Left renal pelvis (tissue), 4 donors: Measurements from ENCODE around the gene ZNF282. TPM values are rescaled to one million over a fixed set of nuclear protein-coding genes. Genes with fewer than 3 reads are reported as not detected.
"Not testable (repeated sequence)": the region's sequence is repeated elsewhere in the genome, so short reads cannot be mapped to it uniquely, and the experiment has no call there.

Source experiments
- DNase-seq, 4 donors: peaks; one replicate each; pipeline ENCODE4 v3.0.0-alpha.2; 2013; ENCODE audit warnings: low read depth in 4 of 4, low spot score in 3 of 4
- polyA plus RNA-seq, 4 donors: library from polyadenylated mRNA; unstranded; fragments of 120-200 nt; gene quantifications; one replicate each; pipeline ENCODE4 v1.2.1, GENCODE V29; 2013; ENCODE audit not compliant: insufficient read length in 4 of 4

Gene ZNF282
- polyA plus RNA-seq, 4 donors = 24.2 to 31.5 (median 26.6) TPM

- no peak for DNase-seq
Observed at GRCh38 chr7:149252378-149252777, 57.0 kb downstream of the ZNF282 start.

- no peak for DNase-seq
Observed at GRCh38 chr7:149253665-149254064, 58.3 kb downstream of the ZNF282 start.

DNA sequence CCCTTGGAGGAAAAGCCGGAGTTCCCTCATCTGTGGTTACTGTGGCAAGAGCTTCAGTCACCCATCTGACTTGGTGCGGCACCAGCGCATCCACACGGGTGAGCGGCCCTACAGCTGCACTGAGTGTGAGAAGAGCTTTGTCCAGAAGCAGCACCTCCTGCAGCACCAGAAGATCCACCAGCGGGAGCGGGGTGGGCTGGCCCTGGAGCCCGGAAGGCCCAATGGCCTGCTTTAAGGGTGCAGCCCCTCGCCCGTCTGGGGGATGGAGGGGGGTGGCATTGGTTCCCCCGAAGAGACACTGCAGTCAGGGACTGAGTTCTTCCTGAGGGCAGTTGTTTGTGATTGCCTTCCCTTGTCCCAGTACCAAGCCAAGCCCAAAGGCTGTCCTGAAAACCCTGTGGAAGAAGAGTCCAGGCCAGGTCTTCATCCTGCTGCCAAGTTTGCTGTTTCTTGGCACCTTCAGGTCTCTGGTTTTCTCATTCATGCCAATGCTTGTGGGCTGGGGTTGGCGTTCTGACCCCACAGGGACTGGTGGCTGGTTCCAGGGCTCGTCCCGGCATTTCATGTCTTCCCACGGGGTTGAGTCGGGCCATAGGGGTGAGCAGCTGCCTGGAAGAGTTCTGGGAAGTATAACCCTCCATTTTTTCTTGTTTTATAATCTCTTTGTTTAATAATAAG, 59.0 kb downstream of the ZNF282 start:
- no peak for DNase-seq

DNA sequence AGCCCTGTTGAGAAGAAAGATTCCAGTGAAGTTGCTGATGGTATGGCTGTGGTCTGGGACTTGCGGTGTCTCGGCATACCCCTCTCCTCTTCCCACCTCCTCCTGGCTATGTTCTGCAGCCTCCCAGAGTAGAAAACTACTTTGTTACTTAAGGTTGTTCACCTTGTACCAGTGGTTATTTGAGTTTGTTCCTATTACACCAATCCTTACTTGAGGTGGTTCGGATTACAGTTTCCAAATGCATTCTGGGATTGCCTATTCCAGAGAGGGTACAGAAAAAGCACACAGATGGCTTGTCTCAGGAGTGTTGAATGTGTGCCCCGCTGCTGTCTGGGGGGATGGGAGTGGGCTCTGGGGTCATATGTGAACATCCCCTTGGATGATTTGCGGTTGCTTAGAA, 59.8 kb downstream of the ZNF282 start:
- no peak for DNase-seq

GRCh38 chr7:149256568-149256967, 61.2 kb downstream of the ZNF282 start:
- DNase-seq = no peak

DNA sequence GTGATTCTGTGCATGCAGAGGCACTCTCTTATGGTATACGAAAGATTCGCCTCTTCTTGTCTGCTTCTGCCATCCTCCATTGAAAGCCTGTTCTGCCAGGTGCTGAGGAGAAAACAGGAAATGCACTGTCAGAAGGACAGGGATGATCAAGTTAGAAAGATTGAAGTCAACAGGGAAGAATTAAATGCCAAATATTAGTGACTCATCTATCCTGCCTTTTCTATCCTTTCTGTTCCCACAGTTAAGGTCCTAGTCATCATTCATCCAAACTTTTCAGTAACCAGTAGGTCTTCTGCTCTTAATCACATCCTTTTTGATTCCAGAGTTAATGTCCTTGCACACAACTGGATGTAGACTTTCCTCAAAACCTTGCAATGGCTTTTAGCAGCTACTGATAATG, 61.8 kb downstream of the ZNF282 start:
- no peak for DNase-seq

DNA sequence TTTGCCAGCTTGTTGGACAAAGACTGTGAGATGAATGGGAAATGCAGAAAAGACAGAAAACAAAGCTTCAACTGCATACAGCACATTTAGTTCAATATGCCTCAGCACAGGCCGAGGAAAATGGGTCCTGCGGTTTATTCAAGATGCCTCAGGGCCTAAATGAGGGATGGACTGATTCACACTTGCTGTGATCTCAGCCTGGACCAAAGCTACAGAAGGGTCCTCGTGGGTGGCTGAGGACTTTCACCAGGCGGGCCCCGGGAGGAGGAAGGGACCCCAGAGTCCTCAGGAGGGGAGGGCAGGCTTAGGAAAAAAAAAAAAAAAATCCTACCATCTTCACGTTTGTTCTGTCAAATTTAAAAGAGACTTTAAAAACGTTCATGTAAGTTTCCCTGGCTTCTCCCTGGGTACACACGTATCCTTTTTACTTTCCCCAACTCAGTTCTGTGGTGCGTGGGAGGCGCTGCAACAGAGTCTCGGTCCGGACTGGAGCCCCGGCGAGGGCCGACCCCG, 66.0 kb downstream of the ZNF282 start:
- peak in 1 of 4 donors; percentile 10 for DNase-seq

GRCh38 chr7:149261829-149262617, 66.7 kb downstream of the ZNF282 start, which contains the start of gene ZNF783:
Gene ZNF783 (plus strand): TSS chr7:149262196. CDS start chr7:149262334, 138 bp downstream.
- peak; percentile 62 to 80 (median 74) for DNase-seq

DNA sequence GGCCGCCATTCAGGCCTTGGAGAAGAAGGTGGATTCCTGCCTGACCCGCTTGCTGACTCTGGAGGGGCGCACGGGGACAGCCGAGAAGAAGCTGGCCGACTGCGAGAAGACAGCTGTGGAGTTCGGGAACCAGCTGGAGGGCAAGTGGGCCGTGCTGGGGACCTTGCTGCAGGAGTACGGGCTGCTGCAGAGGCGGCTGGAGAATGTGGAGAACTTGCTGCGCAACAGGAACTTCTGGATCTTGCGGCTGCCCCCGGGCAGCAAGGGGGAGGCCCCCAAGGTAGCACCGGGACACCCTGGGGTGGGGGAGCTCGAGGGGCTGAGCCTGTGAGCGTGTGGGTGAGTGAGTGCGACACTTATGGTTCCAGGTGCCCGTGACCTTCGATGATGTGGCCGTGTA, 71.1 kb downstream of the ZNF282 start:
- no peak for DNase-seq

GRCh38 chr7:149267733-149268132, 72.4 kb downstream of the ZNF282 start:
- DNase-seq = no peak

- not testable (repeated sequence) for DNase-seq
Observed at GRCh38 chr7:149274424-149274823, 79.1 kb downstream of the ZNF282 start.

Other genes with a start within 250 kb of the ZNF282 start
- gene PDIA4, start 167.0 kb upstream of the ZNF282 start, polyA plus RNA-seq = 100 to 1,000 TPM; 136 to 199 (median 184) TPM
- 10 to 100 TPM in 2 of 4 donors, 1 to 10 TPM in 2; 7.3 to 11.1 (median 9.9) TPM for gene ZNF786, start 104.8 kb upstream of the ZNF282 start, polyA plus RNA-seq
- gene ZNF425, start 69.2 kb upstream of the ZNF282 start, polyA plus RNA-seq = 1 to 10 TPM; 6.2 to 7.6 (median 7.0) TPM
- 10 to 100 TPM; 13.1 to 15.4 (median 14.4) TPM for gene ZNF398, start 48.1 kb upstream of the ZNF282 start, polyA plus RNA-seq
- 10 to 100 TPM; 15.5 to 21.2 (median 18.0) TPM for gene ZNF212, start 44.1 kb downstream of the ZNF282 start, polyA plus RNA-seq
- 10 to 100 TPM; 11.3 to 18.5 (median 14.4) TPM for gene ZNF783, start 66.7 kb downstream of the ZNF282 start, polyA plus RNA-seq